IMR-90 (cell line): ENCODE measurements around the gene LENG1. TPM values are rescaled to one million over a fixed set of nuclear protein-coding genes. Genes with fewer than 3 reads are reported as not detected.

Experiments
- ATAC-seq: fragments of 200-7000 bp; cut with Tn5 transposase; 2 replicates; pipeline ENCODE4 v1.9.1; 2020; ENCODE audit warnings: low read depth, mild to moderate bottlenecking, moderate library complexity
- BruUV-seq: library from RNA; stranded (reverse); fragments of 400-500 nt; replicated peaks from 2 replicates; lab custom pipeline; 2021; lab: Mats Ljungman, UMichigan
- CTCF ChIA-PET: fragments of 300-600 bp; formaldehyde crosslinking; extraction: SDS; loops from one replicate; lab custom pipeline; 2021; ENCODE audit warnings: antibody characterized with exemption; lab: Yijun Ruan, JAX
- POLR2A ChIA-PET: fragments of 300-600 bp; sonication (Branson Sonifier 250); formaldehyde crosslinking; loops from one replicate; lab custom pipeline; 2022; ENCODE audit warnings: antibody characterized with exemption; ENCODE audit not compliant: unreplicated experiment; lab: Charles Lee
- DNase-seq: peaks from one replicate; pipeline ENCODE4 v3.0.0; 2013
- H2AFZ ChIP-seq: replicated peaks from 2 replicates; pipeline ENCODE3; 2013; ENCODE audit warnings: low read length, mild to moderate bottlenecking; ENCODE audit not compliant: poor library complexity
- H2AK5ac ChIP-seq: 2 replicates; pipeline ENCODE4 v1.6.1; 2013; ENCODE audit warnings: low read depth, low read length, inconsistent platforms
- H2AK9ac ChIP-seq: replicated peaks from 2 replicates; pipeline ENCODE3; 2013; ENCODE audit warnings: mild to moderate bottlenecking, low read depth, low read length, moderate library complexity; ENCODE audit not compliant: poor library complexity
- H2BK120ac ChIP-seq: 2 replicates; pipeline ENCODE4 v1.6.1; 2013; ENCODE audit warnings: low read depth, low read length, inconsistent platforms
- H2BK15ac ChIP-seq: 3 replicates; pipeline ENCODE4 v1.6.1; 2013; ENCODE audit warnings: low read depth, low read length, inconsistent platforms
- H2BK20ac ChIP-seq: 2 replicates; pipeline ENCODE4 v1.6.1; 2013; ENCODE audit warnings: low read depth, mild to moderate bottlenecking, inconsistent platforms, low read length, moderate library complexity
- H2BK5ac ChIP-seq: 2 replicates; pipeline ENCODE4 v1.6.1; 2013; ENCODE audit warnings: mild to moderate bottlenecking, low read depth, low read length, inconsistent platforms; ENCODE audit not compliant: poor library complexity, severe bottlenecking
- H3K14ac ChIP-seq: replicated peaks from 2 replicates; pipeline ENCODE4 v1.6.1; 2013; ENCODE audit warnings: low read depth, low read length, inconsistent platforms
- H3K18ac ChIP-seq: 2 replicates; pipeline ENCODE4 v1.6.1; 2013; ENCODE audit warnings: low read depth, low read length, control low read depth
- H3K23ac ChIP-seq: 2 replicates; pipeline ENCODE4 v1.6.1; 2013; ENCODE audit warnings: low read depth, low read length, inconsistent platforms
- H3K27ac ChIP-seq: 2 replicates; pipeline ENCODE4 v1.5.1; 2013; ENCODE audit warnings: mild to moderate bottlenecking, control low read depth, low read length; ENCODE audit not compliant: insufficient read depth
- H3K27me3 ChIP-seq: 2 replicates; pipeline ENCODE4 v1.6.1; 2013; ENCODE audit warnings: low read length; ENCODE audit not compliant: control insufficient read depth, insufficient read depth
- H3K36me3 ChIP-seq: 2 replicates; pipeline ENCODE4 v1.6.1; 2013; ENCODE audit warnings: low read length, mixed read lengths; ENCODE audit not compliant: control insufficient read depth, insufficient read depth
- H3K4ac ChIP-seq: 2 replicates; pipeline ENCODE4 v1.6.1; 2013; ENCODE audit warnings: low read depth, low read length, inconsistent platforms
- H3K4me1 ChIP-seq: 2 replicates; pipeline ENCODE4 v1.6.1; 2013; ENCODE audit warnings: low read length, mixed read lengths; ENCODE audit not compliant: control insufficient read depth, insufficient read depth
- H3K4me2 ChIP-seq: 2 replicates; pipeline ENCODE4 v1.6.1; 2013; ENCODE audit warnings: low read depth, mild to moderate bottlenecking, control low read depth, low read length, moderate library complexity
- H3K4me3 ChIP-seq: 2 replicates; pipeline ENCODE4 v1.5.1; 2013; ENCODE audit warnings: low read depth, mild to moderate bottlenecking, control low read depth, low read length, moderate library complexity; ENCODE audit not compliant: insufficient read depth
- H3K56ac ChIP-seq: 2 replicates; pipeline ENCODE4 v1.6.1; 2013; ENCODE audit warnings: low read length, inconsistent platforms; ENCODE audit not compliant: insufficient read depth; ENCODE audit errors: extremely low read depth
- H3K79me1 ChIP-seq, 2 experiments: 2 replicates each; pipeline ENCODE4 v1.6.1; 2013; ENCODE audit warnings: low read length in 2 of 2, inconsistent platforms in 1 of 2, low read depth in 1 of 2
- H3K9ac ChIP-seq: 2 replicates; pipeline ENCODE4 v1.6.1; 2013; ENCODE audit warnings: low read depth, low read length, control low read depth
- H3K9me1 ChIP-seq: 2 replicates; pipeline ENCODE4 v1.6.1; 2013; ENCODE audit warnings: low read length, inconsistent platforms; ENCODE audit not compliant: insufficient read depth
- H3K9me3 ChIP-seq: 2 replicates; pipeline ENCODE4 v1.6.1; 2013; ENCODE audit warnings: low read length; ENCODE audit not compliant: control insufficient read depth, insufficient read depth
- H4K20me1 ChIP-seq: 2 replicates; pipeline ENCODE4 v1.6.1; 2013; ENCODE audit warnings: low read length, inconsistent platforms; ENCODE audit not compliant: insufficient read depth
- H4K5ac ChIP-seq: 2 replicates; pipeline ENCODE4 v1.6.1; 2013; ENCODE audit warnings: mild to moderate bottlenecking, low read depth, low read length, control low read depth
- H4K8ac ChIP-seq, 2 experiments: 2 replicates each; pipeline ENCODE4 v1.6.1; 2013; ENCODE audit warnings: low read depth in 2 of 2, low read length in 2 of 2, control low read depth in 1 of 2, inconsistent platforms in 1 of 2
- H4K91ac ChIP-seq: 2 replicates; pipeline ENCODE4 v1.6.1; 2013; ENCODE audit warnings: low read depth, low read length, inconsistent platforms; ENCODE audit not compliant: insufficient read depth
- CEBPB ChIP-seq: IDR thresholded peaks from 2 replicates; pipeline ENCODE4 v1.6.1; 2012; ENCODE audit warnings: low read depth, low read length, improper control_type of control experiment
- RCOR1 ChIP-seq: IDR thresholded peaks from 2 replicates; pipeline ENCODE4 v1.6.1; 2012; ENCODE audit warnings: mild to moderate bottlenecking, low read length, improper control_type of control experiment; ENCODE audit not compliant: insufficient replicate concordance
- WGBS, 2 experiments: methylation state at CpG; one replicate each; pipeline versions ENCODE4 v1.1.5 to v1.1.7; 2013; ENCODE audit warnings: missing lambda C conversion rate in 2 of 2; ENCODE audit not compliant: insufficient read length in 1 of 2; ENCODE audit errors: extremely low coverage in 2 of 2; 5-methylcytosine and 5-hydroxymethylcytosine counted together
- dilution Hi-C: fragments of 300-500 bp; cut with HindIII; formaldehyde crosslinking; loops from one replicate; pipeline ENCODE4 v1.14.3; 2018; ENCODE audit warnings: low sequenced_read_pairs; ENCODE audit not compliant: unreplicated experiment
- in situ Hi-C: fragments of 300-500 bp; cut with MboI; formaldehyde crosslinking; loops from 3 replicates; pipeline ENCODE4 v1.14.3; 2019; ENCODE audit warnings: low sequenced_read_pairs, inconsistent platforms, mixed read lengths
- intact Hi-C: fragments of 100-400 bp; cut with micrococcal nuclease; formaldehyde crosslinking; loops from 2 replicates; pipeline ENCODE4 v1.10.0; 2022
- polyA plus RNA-seq, 3 experiments: library from polyadenylated mRNA; depleted of rRNA; stranded (reverse); fragments of >200 nt; gene quantifications; 2 replicates each; pipeline ENCODE4 v1.2.3, GENCODE V29; 2012; ENCODE audit warnings: low replicate concordance in 1 of 3
- total RNA-seq: library from RNA; depleted of rRNA; stranded (reverse); fragments of >200 nt; gene quantifications from 2 replicates; pipeline ENCODE4 v1.2.3, GENCODE V29; 2012

LENG1 gene
- total and polyA plus RNA-seq, 2 of the 4 experiments (the other 2 are of a cell fraction), result 2.7 to 5.3 TPM

GRCh38 chr19:54201980-54202379, 42.5 kb upstream of the LENG1 start:
- H3K4ac ChIP-seq, result no peak overlapping the region
- H4K5ac ChIP-seq, result no peak overlapping the region
- H2BK5ac ChIP-seq, result no peak overlapping the region
- peaks cover 7% of the 10 kb centered on the region for H3K4me1 ChIP-seq
- H2BK120ac ChIP-seq, result no peak overlapping the region
- H3K9ac ChIP-seq, result peak overlapping the region; percentile 86; the same call in 1 of the 2 replicates
- H3K27ac ChIP-seq, result no peak overlapping the region
- H3K27me3 ChIP-seq, result no peaks in the 10 kb centered on the region
- H4K8ac ChIP-seq, result no peak overlapping the region
- no peak for DNase-seq
- no peak overlapping the region for H2AK9ac ChIP-seq
- no peak overlapping the region for H2AFZ ChIP-seq
- H4K20me1 ChIP-seq, result peaks cover 63% of the 10 kb centered on the region
- H3K9me1 ChIP-seq, result peaks cover 13% of the 10 kb centered on the region
- CTCF ChIA-PET, result no interaction called here
- no peak overlapping the region for H2AK5ac ChIP-seq
- dilution Hi-C loops (no loop called here), in situ Hi-C loops (loop anchor here (10.0 kb wide), 1 partner anchor 253 kb away; no protein-coding TSS in a partner anchor), intact Hi-C loops (no loop called here)
- H3K9me3 ChIP-seq, result no peaks in the 10 kb centered on the region
- 100% methylated on average over 1 of the region's 13 CpGs; no CpG with 5 or more reads in 1 of the 2 experiments for WGBS, 2 experiments
- H3K36me3 ChIP-seq, result peaks cover 48% of the 10 kb centered on the region
- H3K23ac ChIP-seq, result peak overlapping the region; percentile 41; the same call in 1 of the 2 replicates
- H3K4me2 ChIP-seq, result peak overlapping the region; percentile 87
- no peak overlapping the region for H4K91ac ChIP-seq
- H3K18ac ChIP-seq, result no peak overlapping the region
- H2BK15ac ChIP-seq, result no peak overlapping the region
- BruUV-seq, result no TSS peak
- no peak overlapping the region for H3K14ac ChIP-seq
- peaks cover 10 to 62% of the 10 kb centered on the region in 2 experiments for H3K79me1 ChIP-seq
- no peak overlapping the region for H2BK20ac ChIP-seq
- POLR2A ChIA-PET, result no interaction called here
- H3K56ac ChIP-seq, result no peak overlapping the region
- no peak overlapping the region; the same call in 1 of the 2 replicates for H3K4me3 ChIP-seq
- TF ChIP-seq CEBPB (0 out of 2 replicates have a peak, but pooled peaks have one; percentile 31), RCOR1 (no peak)
- ATAC-seq, result no peak
